Tibial artery (tissue), 4 donors: ENCODE results near the gene TRIM62.
A peak's percentile ranks its signal among the peaks of the same experiment; 100 is the strongest.

Experiments
- DNase-seq, 2 donors: peaks; one replicate each; pipeline ENCODE4 v3.0.0-alpha.2; 2019
- H3K27ac ChIP-seq, 2 donors: fragments of 200-600 bp; sonication (generic) in 1 of 2; 1 replicate in 1 of 2; 2 replicates in 1 of 2; pipeline ENCODE4 v1.5.1; 2018 to 2019; ENCODE audit warnings: mild to moderate bottlenecking in 1 of 2
- H3K27me3 ChIP-seq, 2 donors: fragments of 200-600 bp; sonication (generic) in 1 of 2; one replicate each; pipeline versions ENCODE4 v1.5.1 to v1.6.0; 2016 to 2019
- H3K36me3 ChIP-seq, 3 donors: fragments of 200-600 bp; sonication (generic) in 2 of 3; one replicate each; pipeline ENCODE4 v1.5.1; 2016 to 2019; ENCODE audit warnings: mild to moderate bottlenecking in 2 of 3
- H3K4me1 ChIP-seq, 4 donors: fragments of 200-600 bp; sonication (generic) in 2 of 4; 1 replicate in 3 of 4; 2 replicates in 1 of 4; pipeline ENCODE4 v1.5.1; 2016 to 2019
- H3K4me3 ChIP-seq, 2 donors: fragments of 200-600 bp; sonication (generic) in 1 of 2; 1 replicate in 1 of 2; 2 replicates in 1 of 2; pipeline ENCODE4 v1.5.1; 2018 to 2019; ENCODE audit warnings: mild to moderate bottlenecking in 2 of 2
- H3K9me3 ChIP-seq, 3 donors: fragments of 200-600 bp; sonication (generic) in 1 of 3; one replicate each; pipeline ENCODE4 v1.5.1; 2016 to 2019
- intact Hi-C: fragments of 100-400 bp; cut with DNase I; formaldehyde crosslinking; loops from one replicate; pipeline ENCODE4 v1.15.0; 2023; ENCODE audit warnings: low total_unique reads
- TF ChIP-seq, protein P1 (sequence below), 2 experiments: fragments of 200-600 bp in 1 of 2; fragments of 450-650 bp in 1 of 2; IDR thresholded peaks; one replicate each; pipeline ENCODE4 v1.5.1; 2017 to 2019; ENCODE audit warnings: antibody characterized with exemption in 2 of 2, mild to moderate bottlenecking in 1 of 2, moderate library complexity in 1 of 2

TRIM62 gene

DNA sequence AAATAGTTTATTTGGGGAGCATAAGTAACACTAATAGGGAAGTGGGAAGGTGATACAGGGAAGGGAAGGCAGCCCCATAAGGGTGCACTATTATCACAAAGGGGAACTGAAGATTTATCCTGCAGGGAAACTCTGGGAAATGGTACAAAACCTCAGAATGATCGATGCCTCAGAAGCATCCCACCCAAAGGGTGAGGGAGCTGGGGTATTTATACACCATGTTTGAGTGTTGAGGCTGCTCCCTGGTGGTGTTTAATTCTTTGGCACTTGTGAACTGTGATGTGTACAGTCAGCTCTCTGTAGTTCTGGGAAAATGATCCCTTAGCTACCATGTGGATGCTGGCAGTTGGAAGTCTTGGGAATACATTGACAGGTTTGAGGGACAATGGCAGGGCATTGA is 5.1 kb upstream of the TRIM62 start:
- Histone ChIP-seq H3K9me3 (no peaks in the 10 kb centered on the region), H3K4me3 (no peak overlapping the region), H3K27me3 (peaks cover 0 to 11% of the 10 kb centered on the region in 2 donors)

DNA sequence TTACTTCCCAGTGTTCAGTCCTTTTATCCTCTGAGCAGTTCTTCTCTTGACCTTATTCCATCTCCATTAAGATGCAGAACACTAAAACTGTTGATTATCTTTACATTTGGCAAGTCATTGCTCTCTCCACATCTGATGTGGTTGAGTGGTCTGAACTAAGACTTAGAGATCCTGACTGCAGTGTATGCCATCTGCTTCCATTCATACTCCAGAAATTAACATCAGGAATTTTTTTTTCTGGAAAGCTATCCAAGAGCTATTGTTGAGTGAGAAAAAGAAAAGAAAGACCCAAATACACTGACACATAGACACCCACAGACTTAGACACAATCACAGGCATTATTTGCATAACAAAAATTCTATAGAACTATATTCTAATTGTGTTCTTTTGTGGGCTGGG is 3.7 kb upstream of the TRIM62 start:
- Histone ChIP-seq H3K27me3 (peaks cover 0 to 2% of the 10 kb centered on the region in 2 donors), H3K9me3 (no peaks in the 10 kb centered on the region), H3K27ac (no peak overlapping the region), H3K36me3 (no peaks in the 10 kb centered on the region), H3K4me1 (peaks cover 0 to 19% (median 3%) of the 10 kb centered on the region in 4 donors), H3K4me3 (no peak overlapping the region)
- no peak for DNase-seq
- TF ChIP-seq, protein P1, sequence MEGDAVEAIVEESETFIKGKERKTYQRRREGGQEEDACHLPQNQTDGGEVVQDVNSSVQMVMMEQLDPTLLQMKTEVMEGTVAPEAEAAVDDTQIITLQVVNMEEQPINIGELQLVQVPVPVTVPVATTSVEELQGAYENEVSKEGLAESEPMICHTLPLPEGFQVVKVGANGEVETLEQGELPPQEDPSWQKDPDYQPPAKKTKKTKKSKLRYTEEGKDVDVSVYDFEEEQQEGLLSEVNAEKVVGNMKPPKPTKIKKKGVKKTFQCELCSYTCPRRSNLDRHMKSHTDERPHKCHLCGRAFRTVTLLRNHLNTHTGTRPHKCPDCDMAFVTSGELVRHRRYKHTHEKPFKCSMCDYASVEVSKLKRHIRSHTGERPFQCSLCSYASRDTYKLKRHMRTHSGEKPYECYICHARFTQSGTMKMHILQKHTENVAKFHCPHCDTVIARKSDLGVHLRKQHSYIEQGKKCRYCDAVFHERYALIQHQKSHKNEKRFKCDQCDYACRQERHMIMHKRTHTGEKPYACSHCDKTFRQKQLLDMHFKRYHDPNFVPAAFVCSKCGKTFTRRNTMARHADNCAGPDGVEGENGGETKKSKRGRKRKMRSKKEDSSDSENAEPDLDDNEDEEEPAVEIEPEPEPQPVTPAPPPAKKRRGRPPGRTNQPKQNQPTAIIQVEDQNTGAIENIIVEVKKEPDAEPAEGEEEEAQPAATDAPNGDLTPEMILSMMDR (IDR thresholded peaks at IDR 0.05), result no peak
- intact Hi-C loops, result loop anchor here (10.0 kb wide), 1 partner anchor 79 kb away; no protein-coding TSS in a partner anchor

More for the DNA sequence above, 5.1 kb upstream of the TRIM62 start:
- intact Hi-C loops, result loop anchor here (10.0 kb wide), 1 partner anchor 78 kb away; no protein-coding TSS in a partner anchor
- Histone ChIP-seq H3K4me1 (peaks cover 0 to 12% (median 3%) of the 10 kb centered on the region in 4 donors), H3K36me3 (no peaks in the 10 kb centered on the region), H3K27ac (no peak overlapping the region)
- DNase-seq, result no peak
- TF ChIP-seq, protein P1 (IDR thresholded peaks at IDR 0.05), result no peak

DNA sequence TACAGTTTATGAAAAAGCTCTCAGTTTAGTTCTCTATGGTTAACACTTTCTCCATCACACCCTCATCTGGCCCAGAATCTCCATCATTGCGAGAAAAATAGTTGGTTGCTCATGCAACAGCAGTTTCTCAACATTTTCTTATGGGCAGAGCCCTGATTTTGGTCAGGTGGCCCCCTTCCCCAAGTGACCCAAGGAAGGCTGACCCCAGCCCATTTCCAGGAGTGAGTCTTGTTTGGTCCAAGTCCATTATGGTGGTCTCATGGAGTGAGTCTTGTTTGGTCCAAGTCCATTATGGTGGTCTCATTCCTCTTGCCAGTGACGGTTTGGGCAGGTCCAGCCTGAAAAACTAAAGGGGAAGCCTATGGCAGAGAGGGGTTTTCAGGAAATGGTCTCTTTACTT is 1.5 kb upstream of the TRIM62 start:
- Histone ChIP-seq H3K27me3 (peaks cover 0 to 2% of the 10 kb centered on the region in 2 donors), H3K4me3 (no peak overlapping the region), H3K4me1 (peaks cover 0 to 28% (median 8%) of the 10 kb centered on the region in 4 donors), H3K27ac (no peak overlapping the region), H3K9me3 (no peaks in the 10 kb centered on the region), H3K36me3 (peaks cover 0 to 4% (median 2%) of the 10 kb centered on the region in 3 donors)
- intact Hi-C loops, result loop anchor here (2.0 to 10.0 kb wide), 2 partner anchors 55 to 81 kb away; no protein-coding TSS in a partner anchor
- TF ChIP-seq, protein P1 (IDR thresholded peaks at IDR 0.05), result no peak
- DNase-seq, result no peak

DNA sequence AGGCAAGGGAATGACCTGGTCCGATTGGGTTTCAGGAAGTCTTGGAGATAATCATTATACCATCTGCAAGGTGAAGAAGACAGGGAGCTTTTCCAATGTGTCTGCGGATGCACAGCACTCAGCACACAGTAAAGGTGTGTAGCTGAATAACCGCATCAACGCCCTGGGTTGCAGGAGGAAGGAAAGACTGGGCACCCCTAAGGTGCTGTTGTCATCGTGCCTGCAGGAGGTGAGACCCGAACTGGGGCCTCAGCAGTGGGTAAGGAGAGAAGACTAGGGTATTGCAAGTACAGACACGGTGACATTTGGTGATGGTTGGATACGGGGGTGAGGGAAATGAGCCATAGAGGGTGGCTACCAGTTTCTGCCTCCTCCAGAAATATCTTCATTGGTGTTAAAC is 1.1 kb upstream of the TRIM62 start:
- DNase-seq, result no peak
- TF ChIP-seq, protein P1 (IDR thresholded peaks at IDR 0.05), result no peak
- intact Hi-C loops, result loop anchor here (2.0 to 10.0 kb wide), 2 partner anchors 54 to 82 kb away; no protein-coding TSS in a partner anchor
- Histone ChIP-seq H3K36me3 (peaks cover 0 to 7% (median 5%) of the 10 kb centered on the region in 3 donors), H3K9me3 (no peaks in the 10 kb centered on the region), H3K4me1 (peaks cover 0 to 28% (median 8%) of the 10 kb centered on the region in 4 donors), H3K27me3 (peaks cover 0 to 2% of the 10 kb centered on the region in 2 donors), H3K4me3 (no peak overlapping the region), H3K27ac (peak overlapping the region in 1 of 2 donors; percentile 86)

DNA sequence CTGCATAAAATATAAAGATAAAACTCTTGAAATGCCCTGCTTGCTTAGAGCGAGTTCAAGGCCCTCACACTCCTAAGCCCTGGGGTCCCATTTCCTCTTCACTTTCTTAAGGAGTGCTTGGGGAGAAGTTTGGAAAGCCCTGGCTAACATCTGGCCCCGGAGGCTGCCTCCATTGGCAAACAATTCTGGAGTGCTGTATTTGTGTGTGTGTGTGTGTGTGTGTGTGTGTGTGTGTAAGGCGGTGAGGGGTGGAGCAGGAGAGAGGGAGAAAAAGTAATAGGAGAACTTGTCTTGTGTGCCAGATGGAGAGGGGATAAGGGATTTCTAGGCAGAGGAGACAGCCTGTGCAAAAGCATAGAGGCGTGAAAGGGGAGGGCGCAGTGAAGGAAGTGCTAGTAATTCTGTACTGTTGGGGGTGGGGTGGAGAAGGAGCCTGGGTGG is 578 bp upstream of the TRIM62 start:
- Histone ChIP-seq H3K36me3 (peaks cover 0 to 9% (median 5%) of the 10 kb centered on the region in 3 donors), H3K4me3 (peak overlapping the region; percentile 77)
- intact Hi-C loops, result loop anchor here (2.0 to 10.0 kb wide), 2 partner anchors 54 to 82 kb away; no protein-coding TSS in a partner anchor

More for the DNA sequence above, 578 bp upstream of the TRIM62 start:
- Histone ChIP-seq H3K4me1 (peaks cover 0 to 28% (median 8%) of the 10 kb centered on the region in 4 donors), H3K27ac (peak overlapping the region; percentile 83 to 86), H3K27me3 (peaks cover 0 to 2% of the 10 kb centered on the region in 2 donors), H3K9me3 (no peaks in the 10 kb centered on the region)
- no peak for DNase-seq
- TF ChIP-seq, protein P1 (IDR thresholded peaks at IDR 0.05), result no peak
